Osteocyte (in vitro differentiated cells): ENCODE measurements around the gene EEPD1. TPM values are rescaled to one million over a fixed set of nuclear protein-coding genes. Genes with fewer than 3 reads are reported as not detected.

Experiments
- DNase-seq: peaks from one replicate; pipeline ENCODE4 v3.0.0; 2021; ENCODE audit warnings: mixed read lengths; ENCODE audit not compliant: unreplicated experiment; ENCODE audit errors: extremely low spot score
- H3K27ac Mint-ChIP-seq: one replicate; pipeline ENCODE4 v1.8.0; 2021; ENCODE audit warnings: mild to moderate bottlenecking, mixed read lengths; ENCODE audit not compliant: unreplicated experiment
- H3K27me3 Mint-ChIP-seq: one replicate; pipeline ENCODE4 v1.8.0; 2021; ENCODE audit warnings: mixed read lengths; ENCODE audit not compliant: unreplicated experiment
- H3K36me3 Mint-ChIP-seq: one replicate; pipeline ENCODE4 v1.8.0; 2021; ENCODE audit warnings: mixed read lengths; ENCODE audit not compliant: unreplicated experiment
- H3K4me1 Mint-ChIP-seq: one replicate; pipeline ENCODE4 v1.8.0; 2021; ENCODE audit warnings: mixed read lengths; ENCODE audit not compliant: unreplicated experiment
- H3K4me3 Mint-ChIP-seq: one replicate; pipeline ENCODE4 v1.8.0; 2021; ENCODE audit warnings: mild to moderate bottlenecking, moderate library complexity, mixed read lengths; ENCODE audit not compliant: unreplicated experiment
- H3K9me3 Mint-ChIP-seq: one replicate; pipeline ENCODE4 v1.8.0; 2021; ENCODE audit warnings: mixed read lengths; ENCODE audit not compliant: unreplicated experiment
- total RNA-seq: library from RNA; stranded (reverse); gene quantifications from 2 replicates; pipeline ENCODE4 v1.2.1, GENCODE V29; 2021
- TF ChIP-seq, protein P1 (sequence below): fragments of 200-600 bp; sonication (generic); IDR thresholded peaks from 2 replicates; pipeline ENCODE4 v1.5.0; 2021; ENCODE audit warnings: antibody characterized with exemption, mild to moderate bottlenecking, moderate library complexity

Gene EEPD1
- total RNA-seq, 1 donor from 2014 or later = 1.3 TPM

- H3K27me3 Mint-ChIP-seq = peaks cover 52% of the 10 kb centered on the region
- TF ChIP-seq, protein P1, sequence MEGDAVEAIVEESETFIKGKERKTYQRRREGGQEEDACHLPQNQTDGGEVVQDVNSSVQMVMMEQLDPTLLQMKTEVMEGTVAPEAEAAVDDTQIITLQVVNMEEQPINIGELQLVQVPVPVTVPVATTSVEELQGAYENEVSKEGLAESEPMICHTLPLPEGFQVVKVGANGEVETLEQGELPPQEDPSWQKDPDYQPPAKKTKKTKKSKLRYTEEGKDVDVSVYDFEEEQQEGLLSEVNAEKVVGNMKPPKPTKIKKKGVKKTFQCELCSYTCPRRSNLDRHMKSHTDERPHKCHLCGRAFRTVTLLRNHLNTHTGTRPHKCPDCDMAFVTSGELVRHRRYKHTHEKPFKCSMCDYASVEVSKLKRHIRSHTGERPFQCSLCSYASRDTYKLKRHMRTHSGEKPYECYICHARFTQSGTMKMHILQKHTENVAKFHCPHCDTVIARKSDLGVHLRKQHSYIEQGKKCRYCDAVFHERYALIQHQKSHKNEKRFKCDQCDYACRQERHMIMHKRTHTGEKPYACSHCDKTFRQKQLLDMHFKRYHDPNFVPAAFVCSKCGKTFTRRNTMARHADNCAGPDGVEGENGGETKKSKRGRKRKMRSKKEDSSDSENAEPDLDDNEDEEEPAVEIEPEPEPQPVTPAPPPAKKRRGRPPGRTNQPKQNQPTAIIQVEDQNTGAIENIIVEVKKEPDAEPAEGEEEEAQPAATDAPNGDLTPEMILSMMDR = no peak
- no peak overlapping the region for H3K27ac Mint-ChIP-seq
- no peaks in the 10 kb centered on the region for H3K36me3 Mint-ChIP-seq
- no peak overlapping the region for H3K4me3 Mint-ChIP-seq
- H3K4me1 Mint-ChIP-seq = peaks cover 4% of the 10 kb centered on the region
- H3K9me3 Mint-ChIP-seq = no peaks in the 10 kb centered on the region
- no peak for DNase-seq
These were observed 64.3 kb downstream of the EEPD1 start for GRCh38 chr7:36217211-36217960.

DNA sequence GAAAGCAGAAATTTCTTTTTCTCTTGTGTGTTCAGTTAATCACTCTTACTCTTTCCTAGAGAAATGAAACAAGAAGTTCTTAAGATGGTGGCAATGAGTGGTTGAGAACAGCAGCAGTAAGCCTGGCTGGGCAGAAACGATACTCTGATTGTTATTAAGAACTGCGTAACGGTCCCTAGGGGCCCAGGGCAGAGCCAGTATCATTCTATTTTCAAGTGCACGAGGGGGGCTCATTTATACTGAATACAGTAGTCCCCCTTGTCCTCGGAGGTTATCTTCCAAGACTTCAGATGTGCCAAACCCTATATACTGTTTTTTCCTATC, 64.9 kb downstream of the EEPD1 start:
- no peak overlapping the region for H3K4me3 Mint-ChIP-seq
- H3K27ac Mint-ChIP-seq = no peak overlapping the region
- DNase-seq = no peak
- H3K27me3 Mint-ChIP-seq = peaks cover 52% of the 10 kb centered on the region
- TF ChIP-seq, protein P1 = no peak
- H3K4me1 Mint-ChIP-seq = peaks cover 4% of the 10 kb centered on the region
- H3K9me3 Mint-ChIP-seq = no peaks in the 10 kb centered on the region
- no peaks in the 10 kb centered on the region for H3K36me3 Mint-ChIP-seq

DNA sequence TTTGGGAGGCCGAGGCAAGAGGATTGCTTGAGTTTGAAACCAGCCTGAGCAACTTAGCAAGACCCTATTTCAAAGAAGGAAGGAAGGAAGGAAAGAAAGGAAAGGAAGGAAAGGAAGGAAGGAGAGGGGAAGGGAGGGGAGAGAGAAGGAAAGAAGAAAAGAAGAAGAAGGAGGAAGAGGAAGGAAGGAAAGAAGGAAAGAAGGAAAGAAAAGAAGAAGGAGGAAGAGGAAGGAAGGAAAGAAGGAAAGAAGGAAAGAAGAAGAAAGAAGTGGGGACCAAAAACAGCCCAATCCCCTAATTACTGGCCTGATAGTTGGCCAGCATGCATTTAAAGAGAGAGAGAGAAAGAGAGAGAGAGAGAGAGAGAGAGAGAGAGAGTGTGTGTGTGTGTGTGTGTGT, 66.4 kb downstream of the EEPD1 start:
- Mint-ChIP-seq H3K4me3 (no peak overlapping the region), H3K4me1 (peaks cover 2% of the 10 kb centered on the region), H3K9me3 (no peaks in the 10 kb centered on the region), H3K36me3 (no peaks in the 10 kb centered on the region), H3K27me3 (peaks cover 51% of the 10 kb centered on the region), H3K27ac (no peak overlapping the region)
- DNase-seq = no peak
- TF ChIP-seq, protein P1 = no peak

DNA sequence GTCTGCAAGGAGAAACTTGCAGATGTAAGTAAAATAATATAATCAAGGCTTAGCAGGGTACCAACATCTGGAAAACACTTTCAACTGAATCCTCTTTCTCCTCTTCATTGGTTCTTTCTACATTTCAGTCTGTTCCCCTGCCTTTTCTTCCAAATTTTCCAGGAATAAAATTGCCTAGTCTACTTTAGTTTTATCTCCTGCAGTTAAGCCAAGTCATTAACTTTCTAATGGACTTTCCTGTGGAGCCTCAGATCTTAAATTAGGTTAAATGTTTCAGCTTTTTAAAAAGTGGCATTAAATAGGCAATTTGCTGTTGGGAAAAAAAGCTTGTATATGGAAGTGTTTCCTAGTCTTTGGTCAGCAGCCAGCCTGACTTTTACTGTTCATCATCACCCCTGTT, 70.8 kb downstream of the EEPD1 start:
- TF ChIP-seq, protein P1 = no peak
- Mint-ChIP-seq H3K4me3 (no peak overlapping the region), H3K4me1 (no peaks in the 10 kb centered on the region), H3K27ac (no peak overlapping the region), H3K27me3 (peaks cover 47% of the 10 kb centered on the region), H3K36me3 (no peaks in the 10 kb centered on the region), H3K9me3 (no peaks in the 10 kb centered on the region)
- no peak for DNase-seq

DNA sequence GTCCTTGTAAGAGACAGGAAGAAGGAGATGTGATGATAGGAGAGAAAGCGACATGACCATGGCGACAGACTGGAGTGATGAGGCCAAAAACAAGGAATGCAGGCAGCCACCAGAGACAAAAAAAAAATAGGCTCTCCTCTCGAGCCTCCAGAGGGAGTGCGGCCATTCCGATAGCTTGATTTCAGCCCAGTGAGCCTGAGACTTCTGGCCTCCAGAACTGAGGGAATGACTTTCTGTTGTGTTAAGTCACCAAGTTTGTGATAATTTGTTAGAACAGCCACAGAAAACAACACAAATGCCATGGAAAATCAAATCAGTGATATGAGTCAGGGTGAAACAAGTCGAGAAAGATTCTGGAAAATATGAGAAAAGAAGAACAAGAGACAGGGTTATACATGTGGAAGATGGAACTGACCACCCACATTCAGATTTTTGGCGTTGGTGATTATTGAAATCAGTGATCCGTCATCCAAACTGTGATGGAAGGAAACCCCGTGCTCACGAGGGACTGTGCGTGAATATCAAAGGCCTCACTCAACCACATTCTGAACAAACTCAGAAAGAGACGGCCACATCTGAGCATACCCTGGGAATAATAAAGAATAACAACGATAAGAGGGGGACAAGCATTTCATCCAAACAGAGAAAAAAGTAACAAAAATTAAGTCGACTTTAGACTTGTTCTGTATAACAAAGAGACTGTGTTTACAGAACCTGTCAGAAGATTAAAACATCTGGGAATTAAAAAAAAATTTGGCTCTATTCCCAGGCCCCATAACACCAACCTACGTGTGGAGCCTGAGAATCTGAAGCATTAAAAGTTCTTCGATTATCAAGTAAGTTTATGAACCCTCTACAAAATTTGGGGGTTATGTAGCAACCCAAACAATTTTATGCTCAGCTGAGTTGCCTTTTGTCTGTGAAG, 72.1 kb downstream of the EEPD1 start:
- Mint-ChIP-seq H3K9me3 (no peaks in the 10 kb centered on the region), H3K27me3 (peaks cover 35% of the 10 kb centered on the region), H3K4me1 (no peaks in the 10 kb centered on the region), H3K27ac (no peak overlapping the region), H3K4me3 (no peak overlapping the region), H3K36me3 (no peaks in the 10 kb centered on the region)
- DNase-seq = no peak
- TF ChIP-seq, protein P1 = no peak
